A673 (cell line): ENCODE results near the gene LDB2. TPM values are rescaled to one million over a fixed set of nuclear protein-coding genes. Genes with fewer than 3 reads are reported as not detected.
A peak's percentile ranks its signal among the peaks of the same experiment; 100 is the strongest.

Experiments
- BruUV-seq: library from RNA; stranded (reverse); fragments of 400-500 nt; replicated peaks from 2 replicates; lab custom pipeline; 2021; lab: Mats Ljungman, UMichigan
- CTCF ChIA-PET: fragments of 300-600 bp; sonication (Branson Sonifier 250); formaldehyde crosslinking; loops from one replicate; lab custom pipeline; 2022; ENCODE audit warnings: antibody characterized with exemption; lab: Charles Lee
- POLR2A ChIA-PET: fragments of 300-600 bp; sonication (Branson Sonifier 250); formaldehyde crosslinking; loops from one replicate; lab custom pipeline; 2022; ENCODE audit warnings: antibody characterized with exemption; ENCODE audit not compliant: low non-redundant PET; lab: Charles Lee
- DNase-seq: peaks from one replicate; pipeline ENCODE4 v3.0.0-alpha.2; 2015; ENCODE audit warnings: low spot score
- H3K27ac ChIP-seq: fragments of 200-600 bp; sonication (generic); 2 replicates; pipeline ENCODE4 v1.5.1; 2016; ENCODE audit warnings: mixed run types, low read depth, mild to moderate bottlenecking, mixed read lengths, antibody characterized with exemption, low read length; ENCODE audit not compliant: poor library complexity, severe bottlenecking
- H3K27me3 ChIP-seq: fragments of 200-600 bp; sonication (generic); replicated peaks from 2 replicates; pipeline ENCODE4 v1.6.1; 2017; ENCODE audit warnings: mixed run types, low read depth, mild to moderate bottlenecking, mixed read lengths, antibody characterized with exemption, low read length; ENCODE audit not compliant: insufficient read depth, poor library complexity
- H3K36me3 ChIP-seq: fragments of 200-600 bp; sonication (generic); 2 replicates; pipeline ENCODE4 v1.6.1; 2016; ENCODE audit warnings: mixed run types, mild to moderate bottlenecking, mixed read lengths, antibody characterized with exemption, low read length; ENCODE audit not compliant: insufficient read depth, poor library complexity, severe bottlenecking
- H3K4me1 ChIP-seq: fragments of 200-600 bp; sonication (generic); 2 replicates; pipeline ENCODE4 v1.6.1; 2017; ENCODE audit warnings: mixed run types, mild to moderate bottlenecking, mixed read lengths, antibody characterized with exemption, low read length; ENCODE audit not compliant: insufficient read depth, poor library complexity, severe bottlenecking
- H3K4me3 ChIP-seq: fragments of 200-600 bp; sonication (generic); 2 replicates; pipeline ENCODE4 v1.5.1; 2016; ENCODE audit warnings: low read depth, mixed run types, mild to moderate bottlenecking, mixed read lengths, low read length; ENCODE audit not compliant: poor library complexity, severe bottlenecking
- H3K9me3 ChIP-seq: fragments of 200-600 bp; sonication (generic); 2 replicates; pipeline ENCODE4 v1.6.1; 2016; ENCODE audit warnings: mixed run types, low read depth, mild to moderate bottlenecking, mixed read lengths, antibody characterized with exemption, low read length; ENCODE audit not compliant: poor library complexity, severe bottlenecking
- EZH2 ChIP-seq: fragments of 200-600 bp; sonication (generic); IDR thresholded peaks from 2 replicates; pipeline ENCODE4 v1.6.1; 2017; ENCODE audit warnings: borderline replicate concordance, low read depth, mild to moderate bottlenecking, mixed read lengths, antibody characterized with exemption, low read length; ENCODE audit not compliant: poor library complexity, severe bottlenecking
- intact Hi-C: fragments of 100-400 bp; cut with micrococcal nuclease; formaldehyde crosslinking; loops from one replicate; pipeline ENCODE4 v1.10.0; 2022; ENCODE audit not compliant: unreplicated experiment
- total RNA-seq: library from RNA; stranded (reverse); gene quantifications from 2 replicates; pipeline ENCODE4 v1.2.3, GENCODE V29; 2021
- TF ChIP-seq, protein P1 (sequence below): fragments of 300-800, 200-600 bp; sonication (generic); conservative IDR thresholded peaks from 2 replicates; pipeline ENCODE4 v1.5.1; 2017; ENCODE audit warnings: low read depth, mild to moderate bottlenecking, antibody characterized with exemption, low read length, moderate library complexity, mixed read lengths

LDB2 gene
- total RNA-seq, 1 experiment from 2014 or later = 47.4 TPM

GRCh38 chr4:16790508-16790907, 107.9 kb downstream of the LDB2 start:
- TF ChIP-seq, protein P1, sequence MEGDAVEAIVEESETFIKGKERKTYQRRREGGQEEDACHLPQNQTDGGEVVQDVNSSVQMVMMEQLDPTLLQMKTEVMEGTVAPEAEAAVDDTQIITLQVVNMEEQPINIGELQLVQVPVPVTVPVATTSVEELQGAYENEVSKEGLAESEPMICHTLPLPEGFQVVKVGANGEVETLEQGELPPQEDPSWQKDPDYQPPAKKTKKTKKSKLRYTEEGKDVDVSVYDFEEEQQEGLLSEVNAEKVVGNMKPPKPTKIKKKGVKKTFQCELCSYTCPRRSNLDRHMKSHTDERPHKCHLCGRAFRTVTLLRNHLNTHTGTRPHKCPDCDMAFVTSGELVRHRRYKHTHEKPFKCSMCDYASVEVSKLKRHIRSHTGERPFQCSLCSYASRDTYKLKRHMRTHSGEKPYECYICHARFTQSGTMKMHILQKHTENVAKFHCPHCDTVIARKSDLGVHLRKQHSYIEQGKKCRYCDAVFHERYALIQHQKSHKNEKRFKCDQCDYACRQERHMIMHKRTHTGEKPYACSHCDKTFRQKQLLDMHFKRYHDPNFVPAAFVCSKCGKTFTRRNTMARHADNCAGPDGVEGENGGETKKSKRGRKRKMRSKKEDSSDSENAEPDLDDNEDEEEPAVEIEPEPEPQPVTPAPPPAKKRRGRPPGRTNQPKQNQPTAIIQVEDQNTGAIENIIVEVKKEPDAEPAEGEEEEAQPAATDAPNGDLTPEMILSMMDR = no peak
- TF ChIP-seq EZH2 = no peak
- Histone ChIP-seq H3K4me3 (no peak overlapping the region), H3K27me3 (no peaks in the 10 kb centered on the region), H3K4me1 (peaks cover 31% of the 10 kb centered on the region), H3K9me3 (no peaks in the 10 kb centered on the region), H3K27ac (no peak overlapping the region), H3K36me3 (no peaks in the 10 kb centered on the region)
- BruUV-seq = no TSS peak
- ChIA-PET CTCF (no interaction called here), POLR2A (no interaction called here)
- intact Hi-C loops = loop anchor here (10.0 kb wide), 1 partner anchor 304 kb away; no protein-coding TSS in a partner anchor
- DNase-seq = no peak

DNA sequence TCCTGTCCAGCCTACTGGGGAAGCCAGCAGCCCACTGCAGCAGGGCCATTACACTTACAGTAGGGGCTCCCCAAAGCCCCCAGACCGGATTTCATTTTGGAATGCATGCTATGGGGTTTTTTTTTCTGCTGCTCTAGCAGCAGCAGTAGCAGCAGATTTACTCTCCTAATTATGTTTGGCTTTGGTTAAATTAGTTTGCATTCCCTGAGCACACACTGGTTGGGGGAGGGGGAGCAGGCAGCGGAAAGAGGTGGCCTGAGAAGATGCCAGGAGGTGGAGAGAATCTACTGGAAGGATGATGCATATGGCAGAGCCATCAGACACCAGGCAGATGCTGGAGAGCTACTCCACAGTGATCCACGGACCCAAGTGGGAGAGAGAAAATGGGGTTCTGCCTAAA, 109.6 kb downstream of the LDB2 start:
- no peak for TF ChIP-seq EZH2
- TF ChIP-seq, protein P1 = no peak

GRCh38 chr4:16785793-16786527, 112.5 kb downstream of the LDB2 start:
- peak; percentile 69 for DNase-seq
- CTCF ChIA-PET = no interaction called here

More for the DNA sequence above, 109.6 kb downstream of the LDB2 start:
- Histone ChIP-seq H3K27me3 (no peaks in the 10 kb centered on the region), H3K4me3 (no peak overlapping the region), H3K36me3 (no peaks in the 10 kb centered on the region), H3K9me3 (no peaks in the 10 kb centered on the region), H3K4me1 (peaks cover 31% of the 10 kb centered on the region), H3K27ac (no peak overlapping the region)
- ChIA-PET CTCF (no interaction called here), POLR2A (no interaction called here)
- BruUV-seq = no TSS peak
- no peak for DNase-seq
- intact Hi-C loops = loop anchor here (10.0 kb wide), 1 partner anchor 656 kb away; no protein-coding TSS in a partner anchor

More at GRCh38 chr4:16785793-16786527, 112.5 kb downstream of the LDB2 start:
- Histone ChIP-seq H3K27ac (no peak overlapping the region), H3K36me3 (no peaks in the 10 kb centered on the region), H3K27me3 (no peaks in the 10 kb centered on the region), H3K4me3 (no peak overlapping the region), H3K9me3 (no peaks in the 10 kb centered on the region), H3K4me1 (peaks cover 37% of the 10 kb centered on the region)
- no TSS peak for BruUV-seq
- intact Hi-C loops = loop anchor here (10.0 kb wide), 1 partner anchor 659 kb away; no protein-coding TSS in a partner anchor
- POLR2A ChIA-PET = no interaction called here
- TF ChIP-seq EZH2 = no peak
- TF ChIP-seq, protein P1 = no peak
